MG63 (cell line): ENCODE measurements around the gene RNF213. TPM values are rescaled to one million over a fixed set of nuclear protein-coding genes. Genes with fewer than 3 reads are reported as not detected.
"Not testable (repeated sequence)": the region's sequence is repeated elsewhere in the genome, so short reads cannot be mapped to it uniquely, and the experiment has no call there.

Experiments used
- DNase-seq: peaks from one replicate; pipeline ENCODE4 v3.0.0-alpha.2; 2020
- H3K27me3 ChIP-seq: fragments of 250-450 bp; sonication (Bioruptor Pico); 2 replicates; pipeline ENCODE4 v1.5.1; 2020; ENCODE audit warnings: mild to moderate bottlenecking, moderate library complexity
- H3K36me3 ChIP-seq: fragments of 250-450 bp; sonication (Bioruptor Pico); 2 replicates; pipeline ENCODE4 v1.5.1; 2020; ENCODE audit warnings: mild to moderate bottlenecking, moderate library complexity
- H3K4me3 ChIP-seq: fragments of 250-450 bp; sonication (Bioruptor Pico); 2 replicates; pipeline ENCODE4 v1.5.1; 2020; ENCODE audit warnings: mild to moderate bottlenecking, moderate library complexity
- H3K9me3 ChIP-seq: fragments of 250-450 bp; sonication (Bioruptor Pico); 2 replicates; pipeline ENCODE4 v1.5.1; 2020; ENCODE audit warnings: mild to moderate bottlenecking, moderate library complexity
- total RNA-seq: library from RNA; depleted of rRNA; stranded (reverse); fragments of >200 nt; shearing (Covaris generic); gene quantifications from 2 replicates; pipeline ENCODE4 v1.2.3, GENCODE V29; 2014; ENCODE audit warnings: low replicate concordance

RNF213 gene
- total RNA-seq, 1 experiment from 2014 or later, result 22.5 TPM

DNA sequence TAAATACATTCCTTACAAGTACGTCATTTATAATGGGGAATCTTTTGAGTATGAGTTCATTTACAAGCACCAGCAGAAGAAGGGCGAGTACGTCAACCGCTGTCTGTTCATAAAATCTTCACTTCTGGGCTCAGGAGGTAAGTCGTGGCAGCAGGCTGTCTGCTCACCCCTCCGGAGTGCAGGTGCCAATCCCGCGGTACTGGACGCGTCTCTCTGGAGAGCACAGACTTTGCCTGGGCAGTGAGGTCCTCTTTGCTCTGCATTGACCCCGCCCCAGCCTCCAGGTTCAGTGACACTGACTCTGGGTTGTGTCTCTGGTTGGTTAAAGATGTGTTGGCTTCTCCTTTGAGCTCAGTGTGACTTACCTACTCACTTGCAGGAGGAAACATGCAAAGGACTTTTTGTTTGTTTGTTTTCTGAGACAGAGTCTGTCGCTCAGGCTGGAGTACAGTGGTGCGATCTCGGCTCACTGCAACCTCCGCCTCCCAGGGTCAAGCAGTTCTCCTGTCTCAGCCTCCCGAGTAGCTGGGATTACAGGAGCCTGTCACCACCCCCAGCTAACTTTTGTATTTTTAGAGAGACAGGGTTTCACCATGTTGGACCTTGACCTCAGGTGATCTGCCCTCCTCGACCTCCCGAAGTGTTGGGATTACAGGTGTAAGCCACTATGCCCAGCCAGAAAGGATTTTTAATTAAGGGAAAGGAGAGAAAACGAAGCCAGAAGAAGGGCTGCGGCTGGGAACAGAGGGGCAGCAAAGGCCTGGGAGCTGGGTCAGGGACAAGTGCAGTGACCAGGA is 31.2 kb downstream of the RNF213 start:
- Histone ChIP-seq H3K27me3 (no peaks in the 10 kb centered on the region), H3K4me3 (no peak overlapping the region), H3K36me3 (peaks cover 88% of the 10 kb centered on the region), H3K9me3 (no peaks in the 10 kb centered on the region)
- DNase-seq, result no peak

DNA sequence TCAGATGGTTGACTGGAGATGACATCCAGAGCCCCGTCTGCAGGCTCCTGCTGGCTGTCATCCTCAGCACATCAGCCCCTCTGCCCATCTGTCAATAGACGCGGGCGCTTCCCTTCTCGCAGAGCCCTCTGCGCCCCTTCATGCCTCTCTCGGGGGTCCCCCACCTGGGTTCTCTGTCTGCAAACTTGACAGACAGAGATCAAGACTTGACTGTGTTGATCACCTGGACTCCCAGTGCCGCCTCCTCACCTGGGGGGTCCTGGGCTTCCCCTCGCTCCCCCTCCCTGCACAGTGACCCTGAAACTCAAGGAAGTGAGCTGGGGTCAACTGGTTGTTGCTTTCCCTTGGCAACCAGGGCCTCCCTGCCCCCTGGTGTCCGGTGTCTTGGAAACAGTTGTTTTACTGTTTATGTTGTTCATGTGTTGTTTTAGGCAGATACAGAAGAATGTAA is 31.9 kb downstream of the RNF213 start:
- Histone ChIP-seq H3K36me3 (peaks cover 92% of the 10 kb centered on the region), H3K27me3 (no peaks in the 10 kb centered on the region), H3K4me3 (no peak overlapping the region), H3K9me3 (no peaks in the 10 kb centered on the region)
- DNase-seq, result no peak

DNA sequence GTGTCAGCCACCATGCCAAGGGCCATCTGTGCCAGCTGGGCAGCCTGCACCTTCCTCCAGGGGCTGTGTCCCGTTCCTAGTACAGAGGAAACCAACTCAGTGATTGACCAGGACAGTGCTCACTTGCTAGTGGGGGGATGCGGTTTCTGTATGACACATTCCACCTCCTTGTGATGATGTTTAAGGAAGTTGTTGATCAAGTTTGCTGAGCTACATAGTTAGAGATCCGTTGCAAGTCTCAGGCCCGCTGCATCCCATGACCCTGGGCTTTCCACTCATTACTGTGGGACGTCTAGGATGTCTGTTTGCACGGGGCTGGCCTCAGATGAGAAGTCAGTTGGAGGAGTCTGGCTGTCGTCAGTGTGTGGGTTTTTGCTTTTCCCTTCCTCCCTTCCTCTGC is 33.6 kb downstream of the RNF213 start:
- peaks cover 91% of the 10 kb centered on the region for H3K36me3 ChIP-seq
- DNase-seq, result no peak
- no peaks in the 10 kb centered on the region for H3K9me3 ChIP-seq

DNA sequence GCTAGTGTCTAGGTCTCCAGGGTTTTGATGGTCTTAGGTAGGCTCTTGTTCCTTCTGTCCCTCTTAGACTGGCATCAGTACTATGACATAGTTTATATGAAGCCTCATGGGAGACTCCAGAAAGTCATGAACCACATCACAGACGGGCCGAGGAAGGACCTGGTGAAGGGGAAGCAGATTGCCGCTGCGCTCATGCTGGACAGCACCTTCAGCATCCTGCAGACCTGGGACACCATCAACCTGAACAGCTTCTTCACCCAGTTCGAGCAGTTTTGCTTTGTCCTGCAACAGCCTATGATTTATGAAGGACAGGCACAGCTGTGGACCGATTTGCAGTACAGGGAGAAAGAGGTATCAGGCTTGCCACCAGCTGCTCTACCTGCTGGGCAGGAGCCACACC is 34.0 kb downstream of the RNF213 start:
- no peak for DNase-seq
- Histone ChIP-seq H3K36me3 (peaks cover 92% of the 10 kb centered on the region), H3K4me3 (no peak overlapping the region), H3K9me3 (no peaks in the 10 kb centered on the region), H3K27me3 (no peaks in the 10 kb centered on the region)

More for the DNA sequence above, 33.6 kb downstream of the RNF213 start:
- no peak overlapping the region for H3K4me3 ChIP-seq
- H3K27me3 ChIP-seq, result no peaks in the 10 kb centered on the region

DNA sequence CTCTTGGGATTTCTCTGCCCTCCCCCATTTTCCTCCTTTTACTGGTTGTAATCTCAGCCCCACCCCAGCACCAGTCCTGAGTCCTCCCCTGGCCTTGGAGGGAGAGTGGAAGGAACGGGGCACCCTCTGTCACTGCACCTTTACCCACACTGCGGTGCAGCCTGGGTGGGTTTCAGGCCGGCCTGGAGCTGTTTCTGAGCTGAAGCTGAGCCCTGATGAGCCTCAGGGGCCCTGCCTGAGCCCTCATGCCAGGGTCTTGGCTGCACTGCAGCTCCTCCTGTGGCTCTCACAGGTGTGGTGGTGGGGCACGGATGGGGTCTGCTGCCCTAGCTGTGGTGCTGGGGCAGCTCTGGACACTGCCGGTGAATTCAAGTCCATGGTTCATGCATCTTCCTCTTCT is 34.5 kb downstream of the RNF213 start:
- H3K36me3 ChIP-seq, result peaks cover 92% of the 10 kb centered on the region
- no peak for DNase-seq
- no peak overlapping the region for H3K4me3 ChIP-seq
- peaks cover under 1% of the 10 kb centered on the region; the same call in 1 of the 2 replicates for H3K9me3 ChIP-seq
- H3K27me3 ChIP-seq, result no peaks in the 10 kb centered on the region

DNA sequence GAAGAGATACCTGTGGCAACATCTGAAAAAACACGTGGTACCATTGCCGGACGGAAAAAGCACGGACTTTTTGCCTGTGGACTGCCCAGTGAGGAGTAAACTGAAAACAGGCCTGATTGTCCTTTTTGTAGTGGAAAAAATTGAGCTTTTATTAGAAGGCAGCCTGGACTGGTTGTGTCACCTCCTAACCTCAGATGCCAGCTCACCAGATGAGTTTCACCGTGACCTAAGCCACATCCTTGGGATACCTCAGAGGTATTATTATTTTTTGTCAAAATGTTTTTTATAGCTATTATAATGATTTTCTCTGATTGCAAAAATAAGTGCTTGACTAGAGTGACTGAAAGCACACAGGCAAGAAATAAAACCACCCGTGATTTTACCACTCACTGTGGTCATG is 34.9 kb downstream of the RNF213 start:
- DNase-seq, result no peak
- peaks cover 4% of the 10 kb centered on the region; the same call in 1 of the 2 replicates for H3K9me3 ChIP-seq
- no peak overlapping the region for H3K4me3 ChIP-seq
- peaks cover 92% of the 10 kb centered on the region for H3K36me3 ChIP-seq
- H3K27me3 ChIP-seq, result no peaks in the 10 kb centered on the region

DNA sequence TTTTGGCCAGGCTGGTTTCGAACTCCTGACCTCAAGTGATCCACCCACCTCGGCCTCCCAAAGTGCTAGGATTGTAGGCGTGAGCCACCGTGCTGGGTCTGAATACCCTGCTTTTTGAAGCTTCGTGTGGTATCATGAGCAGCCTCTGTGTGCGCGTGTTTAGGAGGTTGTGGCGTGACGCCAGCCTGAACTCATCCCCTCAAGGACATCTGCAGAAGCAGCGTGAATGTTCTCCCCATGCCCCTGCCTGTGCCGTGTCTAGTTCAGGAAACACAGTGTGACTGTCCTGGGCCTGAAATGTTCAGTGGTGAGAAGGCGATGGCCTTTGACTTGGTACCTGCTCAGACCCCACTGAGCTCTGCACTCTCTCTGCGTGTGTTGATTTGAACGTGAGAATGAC is 35.6 kb downstream of the RNF213 start:
- H3K9me3 ChIP-seq, result peaks cover 6% of the 10 kb centered on the region; the same call in 1 of the 2 replicates
- peaks cover 93% of the 10 kb centered on the region for H3K36me3 ChIP-seq
- H3K27me3 ChIP-seq, result no peaks in the 10 kb centered on the region
- no peak for DNase-seq
- no peak overlapping the region for H3K4me3 ChIP-seq

DNA sequence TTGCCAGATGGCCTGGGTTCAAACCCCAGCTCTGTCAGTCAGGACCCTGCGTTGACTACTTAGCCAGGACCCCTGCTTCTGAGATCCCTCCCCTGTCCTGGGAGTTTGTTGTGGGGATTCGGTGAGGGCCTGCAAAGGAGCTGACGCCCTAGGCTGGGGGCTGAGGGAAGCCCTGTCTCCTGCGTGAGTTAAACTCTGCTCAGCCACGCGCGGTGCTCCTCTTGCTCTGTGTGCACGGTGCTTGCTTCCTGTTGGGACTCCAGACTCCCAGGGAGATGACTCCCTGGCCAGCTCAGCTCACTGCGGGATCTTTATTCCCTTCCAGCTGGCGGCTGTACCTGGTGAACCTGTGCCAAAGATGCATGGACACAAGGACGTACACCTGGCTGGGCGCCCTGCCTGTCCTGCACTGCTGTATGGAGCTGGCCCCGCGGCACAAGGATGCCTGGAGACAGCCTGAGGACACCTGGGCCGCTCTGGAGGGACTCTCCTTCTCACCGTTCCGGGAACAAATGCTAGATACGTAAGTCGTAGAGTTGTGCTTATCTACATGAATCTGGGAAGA is 37.4 kb downstream of the RNF213 start:
- no peak overlapping the region for H3K4me3 ChIP-seq
- peaks cover 93% of the 10 kb centered on the region for H3K36me3 ChIP-seq
- DNase-seq, result no peak
- peaks cover 16% of the 10 kb centered on the region for H3K9me3 ChIP-seq
- no peaks in the 10 kb centered on the region for H3K27me3 ChIP-seq

DNA sequence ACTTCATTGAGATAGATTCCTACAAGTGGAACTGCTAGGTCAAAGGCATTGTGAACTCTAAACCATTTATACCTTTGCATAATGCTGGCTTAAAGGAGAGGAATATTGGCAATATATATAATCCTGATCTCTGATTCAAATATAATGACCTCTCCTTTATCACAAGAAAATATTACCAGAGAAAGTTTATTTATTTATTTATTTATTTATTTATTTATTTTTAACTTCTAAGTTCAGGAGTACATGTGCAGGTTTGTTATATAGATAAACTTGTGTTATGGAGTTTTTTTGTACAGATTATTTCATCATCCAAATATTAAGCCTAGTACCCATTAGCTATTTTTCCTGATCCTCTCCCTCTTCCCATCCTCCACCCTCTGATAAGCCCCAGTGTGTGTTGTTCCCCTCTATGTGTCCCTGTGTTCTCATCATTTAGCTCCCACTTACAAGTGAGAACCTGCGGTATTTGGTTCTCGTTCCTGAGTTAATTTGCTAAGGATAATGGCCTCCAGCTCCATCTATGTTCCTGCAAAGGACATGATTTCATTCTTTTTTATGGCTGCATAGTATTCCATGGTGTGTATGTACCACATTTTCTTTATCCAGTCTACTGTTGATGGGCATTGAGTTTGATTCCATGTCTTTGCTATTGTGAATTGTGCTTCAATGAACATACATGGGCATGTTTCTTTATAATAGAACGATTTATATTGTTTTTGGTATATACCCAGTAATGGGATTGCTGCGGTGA is 38.9 kb downstream of the RNF213 start:
- H3K4me3 ChIP-seq, result not testable (repeated sequence)
- Histone ChIP-seq H3K9me3 (peaks cover 24% of the 10 kb centered on the region), H3K36me3 (peaks cover 98% of the 10 kb centered on the region)

DNA sequence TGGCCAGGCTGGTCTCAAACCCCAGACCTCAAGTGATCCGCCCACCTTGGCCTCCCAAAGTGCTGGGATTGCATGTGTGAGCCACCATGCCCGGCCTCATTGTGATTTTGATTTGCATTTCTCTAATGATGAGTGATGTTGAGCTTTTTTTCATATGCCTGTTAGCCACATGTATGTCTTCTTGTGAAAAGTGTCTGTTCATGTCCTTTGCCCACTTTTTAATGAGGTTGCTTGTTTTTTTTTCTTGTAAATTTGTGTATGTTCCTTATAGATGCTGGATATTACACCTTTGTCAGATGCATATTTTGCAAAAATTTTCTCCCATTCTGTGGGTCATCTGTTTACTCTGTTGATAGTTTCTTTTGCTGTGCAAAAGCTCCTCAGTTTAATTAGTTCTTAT is 40.1 kb downstream of the RNF213 start:
- H3K27me3 ChIP-seq, H3K4me3 ChIP-seq, DNase-seq: not testable (repeated sequence)
- H3K9me3 ChIP-seq, result peaks cover 24% of the 10 kb centered on the region
- H3K36me3 ChIP-seq, result peaks cover 98% of the 10 kb centered on the region

More for the DNA sequence above, 38.9 kb downstream of the RNF213 start:
- not testable (repeated sequence) for DNase-seq, H3K27me3 ChIP-seq

DNA sequence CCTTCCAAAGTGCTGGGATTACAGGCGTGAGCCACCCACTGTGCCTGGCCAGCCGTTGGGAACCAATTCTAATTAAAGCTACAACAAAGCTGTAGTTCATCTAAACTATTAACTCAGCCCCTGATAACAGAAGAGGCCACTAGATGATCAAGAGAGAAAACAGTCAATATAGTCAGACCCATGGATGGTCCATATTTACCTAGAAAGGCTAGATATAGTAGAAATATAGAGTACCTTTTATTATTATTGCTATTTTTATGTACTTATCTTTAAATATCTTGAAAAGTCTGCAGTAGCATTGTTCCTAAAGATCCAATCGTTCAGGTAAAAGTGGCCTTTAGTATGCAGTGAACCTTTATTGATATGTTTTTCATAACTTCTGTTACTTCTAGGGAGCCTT is 43.2 kb downstream of the RNF213 start:
- no peak for DNase-seq
- Histone ChIP-seq H3K4me3 (no peak overlapping the region), H3K27me3 (no peaks in the 10 kb centered on the region), H3K36me3 (peaks cover 100% of the 10 kb centered on the region), H3K9me3 (peaks cover 24% of the 10 kb centered on the region)

DNA sequence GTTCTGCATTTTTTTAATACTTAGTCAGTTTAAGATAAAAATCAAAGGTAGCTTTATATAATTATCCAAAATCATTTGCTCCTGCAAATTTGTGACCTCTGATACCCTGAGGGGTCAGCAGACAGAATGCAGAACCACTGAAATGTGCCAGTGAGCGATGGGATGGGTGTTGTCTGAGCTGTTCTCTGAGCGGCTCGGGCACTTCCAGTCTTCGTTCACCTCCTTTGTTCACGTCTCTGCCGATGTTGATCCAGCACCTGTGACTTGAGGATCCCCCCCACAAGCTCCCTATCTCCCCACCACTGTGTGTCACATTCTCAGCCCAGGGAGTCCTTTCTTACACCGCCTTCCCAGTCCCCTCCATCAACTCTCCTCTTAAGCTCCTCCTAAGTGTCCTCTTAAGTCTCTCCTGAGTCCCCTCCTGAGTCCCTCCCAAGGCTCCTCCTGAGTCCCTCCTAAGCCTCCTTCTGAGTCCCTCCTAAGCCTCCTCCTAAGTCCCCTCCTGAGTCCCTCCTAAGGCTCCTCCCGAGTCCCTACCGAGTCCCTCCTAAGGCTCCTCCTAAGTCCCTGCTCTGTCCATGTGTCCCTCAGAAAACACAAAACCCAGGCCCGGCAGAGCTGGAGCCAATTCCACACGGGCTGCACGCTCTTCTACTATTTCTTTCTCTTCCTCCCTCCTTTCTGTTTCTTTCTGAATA is 47.5 kb downstream of the RNF213 start:
- DNase-seq, result no peak
- peaks cover 96% of the 10 kb centered on the region for H3K36me3 ChIP-seq
- H3K4me3 ChIP-seq, result no peak overlapping the region
- H3K27me3 ChIP-seq, result no peaks in the 10 kb centered on the region
- H3K9me3 ChIP-seq, result peaks cover 7% of the 10 kb centered on the region

DNA sequence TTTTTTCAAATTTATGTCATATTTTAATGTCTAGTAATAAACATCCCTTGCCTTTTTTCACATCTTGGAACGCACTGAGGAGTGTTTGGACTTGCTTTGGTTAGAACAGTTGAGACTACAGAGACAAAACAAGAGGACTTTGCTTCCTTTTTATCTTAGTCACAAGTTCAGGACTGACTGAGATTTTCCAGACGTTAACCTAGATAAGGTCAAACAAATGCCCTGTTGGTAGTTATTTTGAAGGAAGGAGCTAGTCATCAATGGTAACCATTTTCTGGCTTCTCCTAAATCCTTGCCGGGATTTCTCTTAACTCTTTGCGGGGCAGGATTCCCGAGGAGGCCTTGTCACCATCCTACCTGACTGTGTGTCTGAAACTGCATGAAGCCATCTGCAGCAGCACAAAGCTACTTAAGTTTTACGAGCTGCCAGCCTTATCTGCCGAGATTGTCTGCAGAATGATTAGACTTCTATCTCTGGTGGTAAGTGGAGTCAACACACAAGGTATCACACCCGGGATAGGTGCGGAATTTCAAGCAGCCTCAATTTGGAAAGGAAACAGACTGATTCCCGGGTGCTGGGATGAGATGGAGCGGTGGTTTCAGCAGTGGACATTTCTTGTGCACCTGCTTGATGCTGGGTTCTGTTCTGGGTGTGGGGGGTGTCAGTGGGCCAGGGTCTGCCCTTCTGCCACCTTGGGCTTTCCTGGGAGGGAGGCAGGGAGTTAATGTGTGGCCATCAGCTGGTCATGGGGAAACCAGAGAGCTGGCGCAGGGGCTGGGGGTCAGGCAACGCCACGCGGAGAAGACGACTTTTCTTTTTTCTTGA is 48.3 kb downstream of the RNF213 start:
- H3K9me3 ChIP-seq, result peaks cover 1% of the 10 kb centered on the region; the same call in 1 of the 2 replicates
- peaks cover 91% of the 10 kb centered on the region for H3K36me3 ChIP-seq
- no peak overlapping the region for H3K4me3 ChIP-seq
- no peak for DNase-seq
- H3K27me3 ChIP-seq, result no peaks in the 10 kb centered on the region

DNA sequence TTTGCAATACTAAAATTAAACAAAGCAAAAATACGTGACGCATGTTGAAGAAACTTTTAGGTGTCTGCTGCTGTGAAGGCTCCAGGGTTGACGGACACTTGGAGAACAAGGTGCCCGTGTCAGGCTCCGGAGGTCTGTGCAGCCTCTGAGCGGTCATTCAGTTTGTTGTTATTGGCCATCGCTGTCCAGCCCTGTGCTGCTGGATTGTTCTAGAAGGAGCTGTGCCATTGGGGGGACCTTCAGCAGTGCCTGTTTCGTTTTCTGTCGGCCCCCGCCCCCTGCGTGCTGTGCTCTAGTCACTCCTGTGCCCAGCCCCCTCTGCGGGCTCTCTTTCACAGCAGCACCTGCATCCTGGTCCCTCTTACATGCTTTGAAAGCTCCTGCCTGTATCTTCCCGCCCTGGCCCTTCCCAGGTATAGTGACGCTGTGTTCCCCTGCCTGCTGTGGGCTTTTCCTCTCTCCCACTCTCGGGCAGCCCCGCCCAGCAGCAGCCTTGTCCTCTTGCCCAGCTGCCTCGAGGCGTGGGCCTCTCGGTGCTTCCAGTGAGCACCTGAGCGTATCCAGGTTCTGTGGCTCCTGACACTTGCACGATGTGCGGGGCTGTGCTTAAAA is 50.7 kb downstream of the RNF213 start:
- Histone ChIP-seq H3K9me3 (no peaks in the 10 kb centered on the region), H3K4me3 (no peak overlapping the region), H3K27me3 (no peaks in the 10 kb centered on the region), H3K36me3 (peaks cover 67% of the 10 kb centered on the region)
- DNase-seq, result no peak

DNA sequence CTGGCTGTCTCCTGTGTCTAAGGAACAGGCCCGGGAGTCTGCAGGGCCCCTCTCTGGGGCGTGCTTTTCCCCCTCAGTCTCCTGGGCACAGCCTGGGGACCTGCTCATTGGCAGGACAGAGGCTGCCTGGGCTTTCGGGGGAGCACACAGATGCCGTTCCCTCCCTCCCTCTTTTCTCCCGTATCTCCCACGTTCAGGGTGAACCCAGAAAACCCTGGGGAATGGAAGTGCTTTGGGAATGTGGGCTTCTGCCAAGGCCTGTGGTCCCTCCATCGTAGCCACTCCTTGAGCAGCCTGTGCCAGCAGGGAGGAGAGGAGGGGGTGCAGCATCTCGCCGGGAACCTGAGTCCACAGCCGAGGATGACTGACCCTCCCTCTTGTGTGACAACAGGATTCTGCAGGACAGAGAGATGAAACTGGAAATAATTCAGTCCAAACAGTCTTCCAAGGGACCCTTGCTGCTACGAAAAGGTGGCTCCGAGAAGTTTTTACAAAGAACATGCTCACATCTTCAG is 52.0 kb downstream of the RNF213 start:
- no peaks in the 10 kb centered on the region for H3K27me3 ChIP-seq
- H3K4me3 ChIP-seq, result no peak overlapping the region
- no peak for DNase-seq
- H3K9me3 ChIP-seq, result no peaks in the 10 kb centered on the region
- peaks cover 62% of the 10 kb centered on the region for H3K36me3 ChIP-seq
